ENCODE data around the gene TMEM223.

DNA sequence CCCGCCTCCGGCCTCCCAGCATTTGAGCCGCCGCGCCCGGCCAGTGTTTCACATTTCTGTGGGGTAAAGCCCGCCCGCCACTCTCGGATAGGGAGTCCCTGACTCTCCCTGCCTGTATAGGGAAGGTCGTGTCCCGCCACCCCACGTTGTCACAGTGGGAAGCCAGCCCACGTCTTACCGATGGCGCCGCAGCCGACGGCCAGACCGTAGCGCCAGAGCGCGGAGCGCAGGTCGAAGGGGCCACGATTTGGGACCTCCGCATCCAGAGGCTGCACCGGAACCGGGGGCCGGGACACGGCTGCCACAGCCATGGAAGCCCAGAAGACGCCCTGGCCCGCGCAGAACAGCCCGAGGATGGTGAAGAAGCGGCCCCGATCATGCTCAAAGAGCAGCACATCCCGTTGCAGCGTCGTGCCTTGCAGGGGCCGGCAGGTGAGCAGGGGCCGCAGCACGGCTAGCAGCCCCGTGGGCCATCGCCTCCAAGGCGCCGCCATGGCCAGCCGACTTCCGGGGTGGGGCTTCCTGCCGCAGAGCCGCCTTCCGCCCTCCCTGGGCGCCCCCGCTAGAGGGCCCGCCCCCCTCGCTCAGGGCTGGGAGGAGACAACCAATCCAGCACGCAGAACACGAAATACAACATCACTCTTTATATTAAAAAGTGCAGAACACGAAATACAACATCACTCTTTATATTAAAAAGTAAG, at the start of gene TMEM223:
- TF ChIP-seq EZH2 (IDR thresholded peaks at IDR 0.05; ENCODE audit: insufficient read depth, poor library complexity, severe bottlenecking) (no peak), EZH2phosphoT487 (IDR thresholded peaks at IDR 0.05; ENCODE audit: insufficient read depth, low read depth) (no peak)
